K562 (cell line): ENCODE data around the gene CYB561A3. TPM values are rescaled to one million over a fixed set of nuclear protein-coding genes. Genes with fewer than 3 reads are reported as not detected.

ENCODE experiments used
- ATAC-seq: fragments of 200-7000 bp; cut with Tn5 transposase; 3 replicates; pipeline ENCODE4 v1.9.1; 2020; ENCODE audit warnings: moderate library complexity
- BruUV-seq: library from RNA; stranded (reverse); fragments of 400-500 nt; replicated peaks from 2 replicates; lab custom pipeline; 2021; lab: Mats Ljungman, UMichigan
- CTCF ChIA-PET: fragments of 300-600 bp; formaldehyde crosslinking; extraction: SDS; loops from one replicate; lab custom pipeline; 2021; ENCODE audit warnings: low intra/inter-chr PET ratio; lab: Yijun Ruan, JAX
- POLR2A ChIA-PET: fragments of 300-600, 350-650 bp; sonication (Branson Sonifier 250); formaldehyde crosslinking; extraction: SDS; loops from one replicate; lab custom pipeline; 2021; ENCODE audit warnings: antibody characterized with exemption, inconsistent platforms; lab: Yijun Ruan, JAX
- DNase-seq, 4 experiments: peaks; one replicate each; pipeline versions ENCODE4 v3.0.0 to v3.0.0-alpha.2; 2011 to 2018; ENCODE audit warnings: low spot score in 3 of 4, mixed read lengths in 3 of 4; ENCODE audit errors: extremely low read depth in 1 of 4
- FAIRE-seq: peaks from 2 replicates; lab custom pipeline; 2011; peaks lifted over from hg19 to GRCh38; lab: Jason Lieb, UNC
- H2AFZ ChIP-seq: 2 replicates; pipeline ENCODE4 v1.6.0; 2011; ENCODE audit warnings: low read depth, low read length, control low read depth, inconsistent platforms
- H3K27ac ChIP-seq: fragments of 200-600 bp; 3 replicates; pipeline ENCODE4 v1.8.0; 2011; ENCODE audit warnings: low read depth, mild to moderate bottlenecking, control low read depth, inconsistent platforms, low read length, moderate library complexity, mixed read lengths; ENCODE audit errors: extremely low read depth
- H3K27me3 ChIP-seq, 2 experiments: fragments of 300-600 bp in 1 of 2; 2 replicates in 1 of 2; 3 replicates in 1 of 2; pipeline versions ENCODE4 v1.6.0 to v1.8.0; 2011; ENCODE audit warnings: inconsistent platforms in 2 of 2, low read length in 2 of 2, mild to moderate bottlenecking in 1 of 2, mixed read lengths in 1 of 2, moderate library complexity in 1 of 2; ENCODE audit not compliant: control insufficient read depth in 2 of 2, insufficient read depth in 2 of 2
- H3K36me3 ChIP-seq: fragments of 300-600 bp; 3 replicates; pipeline ENCODE4 v1.8.0; 2011; ENCODE audit warnings: mild to moderate bottlenecking, low read length, inconsistent platforms; ENCODE audit not compliant: control insufficient read depth, insufficient read depth
- H3K4me1 ChIP-seq, 2 experiments: fragments of 200-600 bp in 1 of 2; replicated peaks in 1 of 2; 2 replicates in 1 of 2; 3 replicates in 1 of 2; pipeline versions ENCODE4 v1.5.1 to v1.8.0; 2011; ENCODE audit warnings: inconsistent platforms in 2 of 2, low read length in 2 of 2, mild to moderate bottlenecking in 1 of 2, mixed read lengths in 1 of 2, moderate library complexity in 1 of 2; ENCODE audit not compliant: control insufficient read depth in 2 of 2, insufficient read depth in 2 of 2
- H3K4me2 ChIP-seq: 2 replicates; pipeline ENCODE4 v1.6.1; 2011; ENCODE audit warnings: low read length, control low read depth, inconsistent platforms, mixed read lengths; ENCODE audit not compliant: insufficient read depth
- H3K4me3 ChIP-seq: fragments of 200-600 bp; sonication (generic), shearing (Covaris generic); 2 replicates; pipeline ENCODE4 v1.5.1; 2016; ENCODE audit warnings: control low read depth, inconsistent platforms
- H3K79me2 ChIP-seq: fragments of 200-600 bp; 3 replicates; pipeline ENCODE4 v1.8.0; 2011; ENCODE audit warnings: low read length, inconsistent platforms; ENCODE audit not compliant: control insufficient read depth, insufficient read depth
- H3K9ac ChIP-seq, 2 experiments: 2 replicates each; pipeline versions ENCODE4 v1.6.0 to v1.6.1; 2011; ENCODE audit warnings: low read depth in 2 of 2, low read length in 2 of 2, control low read depth in 1 of 2, inconsistent platforms in 1 of 2, mild to moderate bottlenecking in 1 of 2, mixed read lengths in 1 of 2; ENCODE audit not compliant: insufficient read depth in 1 of 2
- H3K9me1 ChIP-seq: one replicate; pipeline ENCODE4 v1.6.0; 2011; ENCODE audit warnings: inconsistent platforms, mild to moderate bottlenecking, low read length, moderate library complexity; ENCODE audit not compliant: control insufficient read depth, insufficient read depth
- H3K9me3 ChIP-seq: replicated peaks from 2 replicates; pipeline ENCODE4 v1.5.1; 2011; ENCODE audit warnings: low read depth, low read length, inconsistent platforms; ENCODE audit not compliant: control insufficient read depth, insufficient read depth
- H4K20me1 ChIP-seq: replicated peaks from 2 replicates; pipeline ENCODE4 v1.6.1; 2011; ENCODE audit warnings: low read length, inconsistent platforms, mixed read lengths; ENCODE audit not compliant: control insufficient read depth, insufficient read depth
- CBFA2T3 ChIP-seq: fragments of 450-650 bp; IDR thresholded peaks from 2 replicates; pipeline ENCODE4 v1.6.1; 2017
- CREM ChIP-seq: IDR thresholded peaks from 2 replicates; pipeline ENCODE4 v1.6.1; 2014; ENCODE audit warnings: antibody characterized with exemption, low read depth
- EGR1 ChIP-seq: fragments of 450-650 bp; conservative IDR thresholded peaks from 2 replicates; pipeline ENCODE4 v1.6.1; 2017; ENCODE audit warnings: mild to moderate bottlenecking
- EP400 ChIP-seq: fragments of 450-650 bp; IDR thresholded peaks from 2 replicates; pipeline ENCODE4 v1.6.1; 2017; ENCODE audit warnings: antibody characterized with exemption, mild to moderate bottlenecking, moderate library complexity
- HNRNPK ChIP-seq: fragments of 200-400 bp; formaldehyde crosslinking; IDR thresholded peaks from one replicate; pipeline ENCODE4 v1.6.1; 2018; ENCODE audit warnings: mild to moderate bottlenecking, low read depth, low read length; ENCODE audit not compliant: poor library complexity, severe bottlenecking
- PCBP2 ChIP-seq: fragments of 200-400 bp; formaldehyde crosslinking; IDR thresholded peaks from 2 replicates; pipeline ENCODE4 v1.6.1; 2018; ENCODE audit warnings: low read length, low read depth, mild to moderate bottlenecking, moderate library complexity; ENCODE audit not compliant: poor library complexity, severe bottlenecking
- POLR2A ChIP-seq: fragments of 450-650 bp; conservative IDR thresholded peaks from 2 replicates; pipeline ENCODE4 v1.6.1; 2016
- POLR2AphosphoS2 ChIP-seq: IDR thresholded peaks from 2 replicates; pipeline ENCODE4 v1.6.1; 2012; ENCODE audit warnings: low read length, improper control_type of control experiment
- POLR2AphosphoS5 ChIP-seq: IDR thresholded peaks from 2 replicates; pipeline ENCODE4 v1.6.1; 2011; ENCODE audit warnings: mild to moderate bottlenecking, low read depth, low read length, moderate library complexity; ENCODE audit not compliant: control insufficient read depth, insufficient read depth
- RBM14 ChIP-seq: fragments of 200-400 bp; formaldehyde crosslinking; IDR thresholded peaks from 2 replicates; pipeline ENCODE4 v1.6.1; 2018; ENCODE audit warnings: low read depth, mild to moderate bottlenecking, low read length, moderate library complexity, borderline replicate concordance; ENCODE audit not compliant: insufficient read depth
- SUPT5H ChIP-seq: fragments of 450-650 bp; IDR thresholded peaks from 2 replicates; pipeline ENCODE4 v1.6.1; 2016
- ZNF707 ChIP-seq: fragments of 250-450 bp; sonication (Bioruptor Pico); conservative IDR thresholded peaks from 2 replicates; pipeline ENCODE4 v1.8.0; 2022; ENCODE audit warnings: inconsistent platforms, mild to moderate bottlenecking, moderate library complexity
- WGBS: fragments of 100-300 bp; shearing (Covaris generic); methylation state at CpG from one replicate; pipeline ENCODE4 v1.1.6; 2016; ENCODE audit warnings: low coverage, mixed read lengths; ENCODE audit not compliant: insufficient coverage; ENCODE audit errors: missing lambda C conversion rate; 5-methylcytosine and 5-hydroxymethylcytosine counted together
- in situ Hi-C: fragments of 300-500 bp; cut with MboI; formaldehyde crosslinking; loops from 4 replicates; pipeline ENCODE4 v1.15.0; 2018; ENCODE audit warnings: inconsistent platforms, mixed read lengths
- intact Hi-C: fragments of 100-400 bp; cut with micrococcal nuclease; formaldehyde crosslinking; loops from 2 replicates; pipeline ENCODE4 v1.14.2; 2022
- polyA plus RNA-seq, 8 experiments: library from polyadenylated mRNA; depleted of rRNA in 4 of 8; stranded (reverse) in 5 of 8; unstranded in 3 of 8; fragments of >200 nt; fragmentation: Nextera tagmentation in 2 of 8; fragmentation: Illumina TruSeq in 1 of 8; extraction: Ambion mirVana in 2 of 8; extraction: Trizol in 1 of 8; gene quantifications; 2 replicates each; pipeline versions ENCODE4 v1.2.1 to v1.2.3, GENCODE V29; 2011 to 2014; ENCODE audit warnings: inconsistent platforms in 1 of 8, missing spikeins in 1 of 8
- total RNA-seq, 7 experiments: library from RNA; depleted of rRNA in 6 of 7; stranded (reverse); fragments of >200 nt in 6 of 7; fragmentation: Illumina TruSeq in 2 of 7; extraction: Trizol in 2 of 7; gene quantifications; 2 replicates each; pipeline versions ENCODE4 v1.2.1 to v1.2.3, GENCODE V29; 2011 to 2021; ENCODE audit warnings: low replicate concordance in 1 of 7
- TF ChIP-seq, protein P1 (sequence below): sonication (generic); formaldehyde crosslinking; IDR thresholded peaks from 2 replicates; pipeline ENCODE4 v1.8.0; 2022; ENCODE audit warnings: missing genetic modification reagents, mild to moderate bottlenecking, moderate library complexity, borderline replicate concordance
- TF ChIP-seq, protein P2 (sequence below): fragments of 250-450 bp; sonication (Bioruptor Pico); IDR thresholded peaks from 2 replicates; pipeline ENCODE4 v1.8.0; 2022; ENCODE audit warnings: inconsistent platforms

CYB561A3 gene
- total and polyA plus RNA-seq, 9 of the 15 experiments (the other 6 are each of a cell fraction or from before 2014, with no cell fraction given), result 29.2 to 78.9 (median 37.9) TPM

DNA sequence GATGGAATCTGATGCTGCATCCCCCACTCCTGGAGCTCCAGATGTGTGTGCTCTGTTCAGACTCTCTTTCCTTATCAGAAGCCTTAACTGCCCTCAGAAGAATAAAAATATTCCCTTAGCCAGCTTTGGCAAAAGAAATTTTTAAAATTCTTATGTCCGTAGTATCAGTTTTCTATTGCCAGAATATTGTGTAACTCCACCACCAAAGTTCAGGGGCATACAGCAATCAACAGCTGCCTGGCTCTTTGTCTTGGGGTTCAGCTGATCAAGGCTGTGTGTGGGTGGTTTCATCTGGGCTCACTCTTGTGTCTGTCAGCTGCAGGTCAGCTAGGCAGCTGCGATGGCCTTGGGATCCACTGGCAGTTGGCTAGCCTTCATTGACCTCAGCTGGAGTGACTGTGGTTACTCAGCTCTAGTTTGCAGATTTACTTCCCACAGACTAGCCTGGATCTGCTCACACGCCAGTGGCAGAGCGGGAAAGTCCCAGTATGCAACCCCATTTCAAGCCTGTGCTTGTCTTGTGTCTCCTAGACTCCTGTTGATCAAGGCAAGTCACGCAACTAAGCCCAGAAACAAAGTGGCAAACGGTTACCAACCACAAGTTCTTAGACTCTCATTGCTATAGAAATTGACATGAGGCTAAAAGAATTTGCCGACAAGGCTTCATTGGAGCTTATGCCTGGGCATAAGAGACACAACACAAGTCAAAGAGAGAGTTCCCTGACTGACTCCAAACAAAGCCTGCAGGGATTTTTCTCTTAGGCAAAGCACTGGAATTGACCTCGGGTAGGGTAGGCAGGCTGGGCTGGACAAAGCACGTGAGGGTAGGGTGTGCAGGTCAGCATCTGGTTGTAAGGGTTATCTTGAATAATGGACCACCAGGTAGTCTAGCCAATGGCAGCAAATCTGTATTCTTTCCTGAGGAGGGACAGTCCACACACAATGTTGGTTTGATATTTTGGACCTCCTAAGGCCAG is 8.0 kb upstream of the CYB561A3 start:
- H2AFZ ChIP-seq, result no peak overlapping the region
- peak; percentile 29 for ATAC-seq
- H3K4me3 ChIP-seq, result no peak overlapping the region
- intact Hi-C loops, result no loop called here
- in situ Hi-C loops, result no loop called here
- H3K27ac ChIP-seq, result no peak overlapping the region
- H4K20me1 ChIP-seq, result no peaks in the 10 kb centered on the region
- H3K4me1 ChIP-seq, result peaks cover 20 to 23% of the 10 kb centered on the region in 2 experiments; a peak in 4 of 5 replicates
- ChIA-PET POLR2A (interaction anchor here (0.7 to 4.7 kb wide), 4 partner anchors 9 to 505 kb away, joined by 3 to 37 read pairs (median 4); partner anchors contain the start of genes CYB561A3 and TMEM138), CTCF (no interaction called here)
- no peak for DNase-seq
- no TSS peak for BruUV-seq
- peak; percentile 40 for FAIRE-seq
- no peaks in the 10 kb centered on the region for H3K9me3 ChIP-seq
- H3K9ac ChIP-seq, result no peak overlapping the region
- no peaks in the 10 kb centered on the region for H3K27me3 ChIP-seq
- TF ChIP-seq CREM (no peak), SUPT5H (peak; percentile 34; the same call in 1 of the 2 replicates), CBFA2T3 (peak; percentile 25; the same call in 1 of the 2 replicates), PCBP2 (no peak), HNRNPK (no peak), POLR2AphosphoS2 (peak; percentile 69; the same call in 1 of the 2 replicates), POLR2AphosphoS5 (0 out of 2 replicates have a peak, but pooled peaks have one; percentile 20), ZNF707 (CRISPR knock-in tag) (no peak), RBM14 (no peak), POLR2A (peak; percentile 65), EP400 (no peak), EGR1 (0 out of 2 replicates have a peak, but pooled peaks have one; percentile 13)
- TF ChIP-seq, protein P1, sequence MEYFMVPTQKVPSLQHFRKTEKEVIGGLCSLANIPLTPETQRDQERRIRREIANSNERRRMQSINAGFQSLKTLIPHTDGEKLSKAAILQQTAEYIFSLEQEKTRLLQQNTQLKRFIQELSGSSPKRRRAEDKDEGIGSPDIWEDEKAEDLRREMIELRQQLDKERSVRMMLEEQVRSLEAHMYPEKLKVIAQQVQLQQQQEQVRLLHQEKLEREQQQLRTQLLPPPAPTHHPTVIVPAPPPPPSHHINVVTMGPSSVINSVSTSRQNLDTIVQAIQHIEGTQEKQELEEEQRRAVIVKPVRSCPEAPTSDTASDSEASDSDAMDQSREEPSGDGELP, result peak; percentile 24; the same call in 1 of the 2 replicates
- TF ChIP-seq, protein P2, sequence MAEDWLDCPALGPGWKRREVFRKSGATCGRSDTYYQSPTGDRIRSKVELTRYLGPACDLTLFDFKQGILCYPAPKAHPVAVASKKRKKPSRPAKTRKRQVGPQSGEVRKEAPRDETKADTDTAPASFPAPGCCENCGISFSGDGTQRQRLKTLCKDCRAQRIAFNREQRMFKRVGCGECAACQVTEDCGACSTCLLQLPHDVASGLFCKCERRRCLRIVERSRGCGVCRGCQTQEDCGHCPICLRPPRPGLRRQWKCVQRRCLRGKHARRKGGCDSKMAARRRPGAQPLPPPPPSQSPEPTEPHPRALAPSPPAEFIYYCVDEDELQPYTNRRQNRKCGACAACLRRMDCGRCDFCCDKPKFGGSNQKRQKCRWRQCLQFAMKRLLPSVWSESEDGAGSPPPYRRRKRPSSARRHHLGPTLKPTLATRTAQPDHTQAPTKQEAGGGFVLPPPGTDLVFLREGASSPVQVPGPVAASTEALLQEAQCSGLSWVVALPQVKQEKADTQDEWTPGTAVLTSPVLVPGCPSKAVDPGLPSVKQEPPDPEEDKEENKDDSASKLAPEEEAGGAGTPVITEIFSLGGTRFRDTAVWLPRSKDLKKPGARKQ (CRISPR knock-in tag), result no peak
- H3K36me3 ChIP-seq, result peaks cover 67% of the 10 kb centered on the region
- H3K79me2 ChIP-seq, result peaks cover 14% of the 10 kb centered on the region
- H3K4me2 ChIP-seq, result no peak overlapping the region
- 88% methylated on average over 9 of the region's 9 CpGs for WGBS
- H3K9me1 ChIP-seq, result no peaks in the 10 kb centered on the region
